Prostate gland (tissue), 2 donors: ENCODE data around the gene MCEE. TPM values are rescaled to one million over a fixed set of nuclear protein-coding genes. Genes with fewer than 3 reads are reported as not detected.

Experiments used
- DNase-seq: peaks from one replicate; pipeline ENCODE4 v3.0.0-alpha.2; 2019; ENCODE audit warnings: low spot score
- H3K27ac ChIP-seq, 2 donors: fragments of 200-600 bp; sonication (generic); 2 replicates each; pipeline ENCODE4 v1.5.1; 2017 to 2019
- H3K27me3 ChIP-seq: fragments of 200-600 bp; sonication (generic); replicated peaks from 2 replicates; pipeline ENCODE4 v1.5.1; 2019; ENCODE audit not compliant: insufficient read depth
- H3K36me3 ChIP-seq, 2 donors: fragments of 200-600 bp; sonication (generic); 1 replicate in 1 of 2; 2 replicates in 1 of 2; pipeline versions ENCODE4 v1.5.1 to v1.8.1; 2017 to 2019
- H3K4me1 ChIP-seq: fragments of 200-600 bp; sonication (generic); replicated peaks from 2 replicates; pipeline ENCODE4 v1.5.1; 2019
- H3K4me3 ChIP-seq, 2 donors: fragments of 200-600 bp; sonication (generic); 2 replicates each; pipeline ENCODE4 v1.5.1; 2017 to 2019
- H3K9me3 ChIP-seq: fragments of 200-600 bp; sonication (generic); 2 replicates; pipeline ENCODE4 v1.5.1; 2017
- CTCF ChIP-seq, 4 experiments: fragments of 200-600 bp in 2 of 4; fragments of 450-650 bp in 2 of 4; sonication (generic) in 2 of 4; IDR thresholded peaks; 1 replicate in 3 of 4; 2 replicates in 1 of 4; pipeline ENCODE4 v1.5.1; 2016 to 2019; ENCODE audit warnings: antibody characterized with exemption in 4 of 4, mild to moderate bottlenecking in 2 of 4, moderate library complexity in 2 of 4
- POLR2A ChIP-seq: fragments of 450-650 bp; IDR thresholded peaks from one replicate; pipeline ENCODE4 v1.6.1; 2016; ENCODE audit warnings: antibody characterized with exemption, mild to moderate bottlenecking
- POLR2AphosphoS5 ChIP-seq: sonication (generic); formaldehyde crosslinking; IDR thresholded peaks from one replicate; pipeline ENCODE4 v1.6.1; 2017; ENCODE audit warnings: antibody characterized with exemption
- WGBS: methylation state at CpG from one replicate; pipeline ENCODE4 v1.1.5; 2018; 5-methylcytosine and 5-hydroxymethylcytosine counted together
- intact Hi-C: fragments of 100-400 bp; cut with DNase I; formaldehyde crosslinking; loops from one replicate; pipeline ENCODE4 v1.14.2; 2022
- total RNA-seq, 2 donors: library from RNA; depleted of rRNA; stranded (reverse); fragments of >200 nt; gene quantifications; one replicate each; pipeline ENCODE4 v1.1.0, GENCODE V29; 2016

MCEE gene
- total RNA-seq, 2 donors from 2014 or later: 18.2 to 41.4 TPM

GRCh38 chr2:71082402-71083252, 47.4 kb downstream of the MCEE start:
- no peaks in the 10 kb centered on the region for H3K4me1 ChIP-seq
- no peaks in the 10 kb centered on the region for H3K9me3 ChIP-seq
- H3K4me3 ChIP-seq: no peak overlapping the region
- no peak for DNase-seq
- intact Hi-C loops: no loop called here
- 84% methylated on average over 5 of the region's 5 CpGs for WGBS
- TF ChIP-seq POLR2A: no peak
- no peak for TF ChIP-seq POLR2AphosphoS5
- no peak for TF ChIP-seq CTCF (IDR thresholded peaks at IDR 0.05)
- H3K27ac ChIP-seq: no peak overlapping the region
- peaks cover 0 to 4% of the 10 kb centered on the region in 2 donors for H3K36me3 ChIP-seq
- H3K27me3 ChIP-seq: no peaks in the 10 kb centered on the region

DNA sequence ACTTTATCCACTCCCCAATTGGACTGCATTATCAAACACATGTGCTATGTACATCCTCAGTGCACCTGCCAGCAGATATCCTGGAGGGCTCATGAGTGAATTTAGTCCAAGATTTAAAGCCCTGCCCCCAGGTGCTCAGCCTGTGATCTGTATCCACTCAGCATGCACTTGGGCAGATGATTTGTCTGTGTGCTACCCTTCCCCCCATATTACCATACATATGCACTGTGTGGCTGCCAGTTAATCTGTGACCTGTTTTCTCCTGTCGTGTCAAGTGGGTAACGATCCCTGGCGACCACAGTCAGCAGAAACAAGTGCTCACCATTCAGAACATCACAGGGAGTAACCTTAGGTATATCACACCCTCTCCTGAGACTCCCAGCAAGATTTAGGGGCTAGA, 51.4 kb downstream of the MCEE start:
- Histone ChIP-seq H3K36me3 (peaks cover 0 to 4% of the 10 kb centered on the region in 2 donors), H3K4me1 (no peaks in the 10 kb centered on the region), H3K4me3 (no peak overlapping the region), H3K27me3 (no peaks in the 10 kb centered on the region), H3K9me3 (no peaks in the 10 kb centered on the region), H3K27ac (no peak overlapping the region)
- 76% methylated on average over 3 of the region's 3 CpGs for WGBS
- no peak for DNase-seq
- TF ChIP-seq CTCF (IDR thresholded peaks at IDR 0.05) (no peak), POLR2AphosphoS5 (no peak), POLR2A (no peak)
- intact Hi-C loops: no loop called here

- WGBS: 76% methylated on average over 2 of the region's 2 CpGs
- peaks cover 0 to 4% of the 10 kb centered on the region in 2 donors for H3K36me3 ChIP-seq
These were observed 55.1 kb downstream of the MCEE start for GRCh38 chr2:71074893-71075395.

GRCh38 chr2:71073475-71073874, 56.6 kb downstream of the MCEE start:
- no peak overlapping the region for H3K4me3 ChIP-seq
- intact Hi-C loops: no loop called here
- 86% methylated on average over 8 of the region's 8 CpGs for WGBS
- no peaks in the 10 kb centered on the region for H3K36me3 ChIP-seq
- no peaks in the 10 kb centered on the region for H3K4me1 ChIP-seq
- TF ChIP-seq POLR2AphosphoS5 (no peak), CTCF (IDR thresholded peaks at IDR 0.05) (no peak), POLR2A (no peak)
- H3K9me3 ChIP-seq: no peaks in the 10 kb centered on the region
- H3K27me3 ChIP-seq: no peaks in the 10 kb centered on the region
- DNase-seq: no peak
- H3K27ac ChIP-seq: no peak overlapping the region

More at GRCh38 chr2:71074893-71075395, 55.1 kb downstream of the MCEE start:
- no peaks in the 10 kb centered on the region for H3K4me1 ChIP-seq
- H3K27me3 ChIP-seq: no peaks in the 10 kb centered on the region
- no peak overlapping the region for H3K27ac ChIP-seq
- no peak for DNase-seq
- TF ChIP-seq CTCF (IDR thresholded peaks at IDR 0.05) (no peak), POLR2AphosphoS5 (no peak), POLR2A (no peak)
- H3K9me3 ChIP-seq: no peaks in the 10 kb centered on the region
- no peak overlapping the region for H3K4me3 ChIP-seq
- intact Hi-C loops: no loop called here

GRCh38 chr2:71072492-71072891, 57.5 kb downstream of the MCEE start:
- Histone ChIP-seq H3K36me3 (no peaks in the 10 kb centered on the region), H3K4me3 (no peak overlapping the region), H3K27me3 (no peaks in the 10 kb centered on the region), H3K9me3 (no peaks in the 10 kb centered on the region), H3K27ac (no peak overlapping the region), H3K4me1 (no peaks in the 10 kb centered on the region)
- no peak for DNase-seq
- 83% methylated on average over 4 of the region's 4 CpGs for WGBS
- intact Hi-C loops: no loop called here
- TF ChIP-seq POLR2AphosphoS5 (no peak), POLR2A (no peak), CTCF (IDR thresholded peaks at IDR 0.05) (no peak)
